ENCODE measurements around the gene CTRB1.
"Not testable (repeated sequence)": the region's sequence is repeated elsewhere in the genome, so short reads cannot be mapped to it uniquely, and the experiment has no call there.

Gene CTRB1

GRCh38 chr16:75258807-75259141 is 40.0 kb downstream of the CTRB1 start:
- no peak for DNase-seq

DNA sequence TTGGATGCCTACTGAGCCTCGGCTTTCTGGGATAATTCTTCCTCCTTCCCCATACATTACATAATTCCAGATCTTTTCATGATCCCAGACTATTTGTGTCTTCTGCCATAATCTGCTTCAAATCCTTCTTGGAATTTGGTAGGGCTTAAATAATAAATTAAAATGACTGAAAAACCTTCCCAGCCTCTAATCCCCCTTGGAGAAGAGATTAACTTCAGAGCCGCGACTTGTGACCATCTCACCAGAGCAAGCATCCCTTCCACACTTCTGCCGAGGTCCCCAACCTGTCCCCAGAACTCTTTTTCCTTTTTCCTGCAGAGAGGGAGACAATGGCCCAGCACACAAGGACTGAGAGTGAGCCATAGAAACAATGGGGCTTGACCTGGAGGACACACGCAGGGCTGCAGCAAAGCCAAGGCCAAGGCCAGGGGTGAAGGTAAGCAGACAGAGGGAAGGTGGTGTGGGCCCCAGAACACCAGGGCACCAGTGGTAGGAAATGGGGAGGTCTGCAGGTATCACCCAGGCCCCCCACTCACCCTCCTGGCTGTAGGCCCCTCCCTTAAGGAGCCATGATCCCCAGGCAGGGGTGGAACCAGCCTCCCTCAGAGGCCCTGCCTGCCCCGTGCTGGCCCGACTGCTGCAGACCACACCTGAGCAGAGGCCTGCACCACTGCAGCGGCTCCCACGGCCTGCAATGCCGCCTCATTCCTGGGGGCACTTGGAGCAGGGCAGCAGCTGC is 42.2 kb downstream of the CTRB1 start:
- DNase-seq, result no peak

GRCh38 chr16:75261590-75262078 is 42.8 kb downstream of the CTRB1 start:
- no peak for DNase-seq

DNA sequence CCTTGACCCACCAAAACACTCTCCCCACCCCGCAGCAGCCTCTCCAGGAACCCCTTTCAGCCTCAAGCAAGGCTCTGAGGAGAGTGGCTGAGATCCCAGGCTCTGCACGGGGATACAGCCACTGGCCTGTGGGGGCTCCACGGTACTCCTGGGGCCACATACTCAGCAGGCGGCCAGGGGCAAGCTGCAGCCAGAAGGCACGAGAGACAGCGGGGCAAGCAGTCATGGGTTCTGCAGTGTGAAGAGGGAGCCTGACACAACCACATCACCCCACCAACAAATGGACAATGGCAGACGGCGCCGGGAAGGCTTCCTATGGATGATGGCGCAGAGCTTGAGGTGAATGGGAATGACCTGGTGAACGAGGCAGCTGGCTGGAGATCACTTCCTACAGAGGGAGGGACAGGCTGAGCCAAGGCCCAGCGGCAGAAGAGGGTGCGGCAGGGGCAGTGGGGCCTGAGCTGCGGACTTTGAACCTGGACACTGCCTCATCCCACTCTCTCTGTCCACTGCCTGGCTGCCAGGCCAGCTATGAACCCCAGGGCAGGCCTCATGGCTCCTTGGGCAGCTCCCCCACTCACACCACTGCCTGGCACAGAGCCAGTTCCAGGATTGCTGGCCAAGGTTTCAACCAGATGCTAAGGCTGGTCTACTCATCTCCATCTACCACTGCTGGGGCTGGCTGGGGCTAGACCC is 43.5 kb downstream of the CTRB1 start:
- DNase-seq, result peak; percentile 22

GRCh38 chr16:75262800-75263127 is 44.0 kb downstream of the CTRB1 start:
- DNase-seq, result no peak

DNA sequence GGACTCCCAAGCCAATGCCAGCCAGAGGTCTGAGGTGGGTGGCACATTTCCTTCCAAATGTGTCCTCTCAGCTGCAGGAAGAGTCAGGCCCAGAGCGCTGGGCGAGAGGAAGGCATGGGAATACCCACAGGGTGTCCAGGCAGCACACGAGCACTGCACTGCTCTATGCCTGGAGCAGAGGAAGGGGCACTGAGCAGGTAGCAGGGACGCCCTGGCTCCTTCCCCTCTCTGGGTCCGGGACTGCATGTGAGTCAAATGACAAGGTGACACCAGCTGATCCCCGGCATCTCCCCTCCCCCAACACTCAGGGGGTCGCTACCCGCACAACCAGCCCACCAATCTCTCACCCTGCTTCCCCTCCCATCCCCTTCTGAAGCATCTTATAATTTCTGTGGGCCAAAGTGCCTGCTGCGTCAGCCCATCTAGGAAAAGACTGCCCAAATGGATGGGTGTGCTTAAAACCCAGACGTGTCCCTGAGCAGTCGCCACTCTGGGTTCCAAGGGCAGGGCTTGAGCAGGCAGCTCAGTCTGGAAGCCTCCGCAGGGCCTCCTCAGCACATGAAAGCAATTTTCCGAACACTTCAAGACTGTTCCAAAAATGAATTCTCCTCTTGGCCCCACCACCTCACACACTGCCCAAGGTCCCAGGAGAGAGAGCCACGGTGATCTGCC is 44.6 kb downstream of the CTRB1 start:
- no peak for DNase-seq

- peak; percentile 37 for DNase-seq
These were observed 45.2 kb downstream of the CTRB1 start for GRCh38 chr16:75263963-75264445.

DNA sequence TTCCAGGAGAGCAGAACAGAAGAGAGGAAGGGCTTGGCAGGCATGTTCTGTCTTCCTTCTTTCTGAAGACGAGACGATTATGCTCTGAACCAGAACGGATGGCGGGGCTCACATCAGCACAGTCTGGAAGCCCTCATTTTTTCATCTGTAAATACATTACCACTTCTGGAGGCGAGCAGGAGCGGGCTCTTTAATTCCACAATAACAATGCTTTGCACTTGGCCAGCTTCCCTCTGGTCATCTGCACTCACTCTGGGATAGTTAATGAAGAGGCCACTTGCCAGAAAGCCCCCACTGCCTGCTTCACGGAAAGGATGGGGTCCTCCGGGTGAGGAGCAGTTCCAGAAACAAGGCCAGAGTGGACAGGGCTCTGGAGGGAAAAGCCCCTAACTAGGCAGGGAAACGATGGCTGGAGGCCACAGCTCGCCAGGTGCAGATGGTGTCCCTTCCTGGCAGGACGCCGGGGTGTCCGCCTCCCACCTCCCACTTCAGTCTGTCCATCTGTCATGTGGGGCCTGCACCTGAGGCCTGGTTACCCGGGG is 45.7 kb downstream of the CTRB1 start:
- peak; percentile 78 for DNase-seq

- no peak for DNase-seq
These were observed 46.5 kb downstream of the CTRB1 start for GRCh38 chr16:75264999-75265910.

DNA sequence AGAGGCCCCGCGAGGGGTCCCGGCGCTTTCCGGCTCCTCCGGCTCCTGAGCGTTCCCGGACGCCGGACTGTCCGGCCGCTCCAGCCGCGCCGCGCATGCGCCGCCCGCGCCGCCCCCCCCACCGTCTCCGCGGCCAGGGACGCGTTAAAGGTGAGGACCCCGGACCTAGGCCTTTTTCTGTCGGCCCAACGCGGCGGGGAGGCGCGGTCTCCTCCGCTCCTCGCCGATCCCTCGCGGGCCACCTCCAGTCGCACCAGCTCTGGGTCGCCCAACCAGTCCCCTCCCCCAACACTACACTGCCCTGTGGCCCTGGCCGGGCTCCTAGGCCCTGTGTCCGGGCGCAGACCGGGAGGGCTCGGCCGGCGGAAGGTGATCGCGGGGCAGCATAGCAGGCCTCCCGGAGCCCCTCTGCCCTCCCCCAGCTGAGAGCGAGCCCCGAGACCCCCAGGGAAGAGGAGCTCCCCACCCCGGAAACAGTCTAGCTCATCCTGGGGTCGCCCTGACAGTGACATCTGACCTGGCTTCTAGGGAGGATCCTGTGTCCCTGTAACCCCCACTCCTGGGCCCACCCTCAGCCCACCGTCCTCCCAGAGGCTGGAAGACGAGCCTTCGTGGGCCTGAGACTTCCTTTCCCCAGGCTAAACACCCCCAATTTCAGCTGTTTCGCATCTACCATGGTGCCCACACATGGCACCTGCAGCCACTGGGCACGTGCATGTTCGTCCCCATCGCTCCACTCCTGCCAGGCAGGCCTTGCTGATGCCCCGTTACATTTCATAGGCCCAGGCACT is 47.3 kb downstream of the CTRB1 start:
- DNase-seq, result peak; percentile 20

DNA sequence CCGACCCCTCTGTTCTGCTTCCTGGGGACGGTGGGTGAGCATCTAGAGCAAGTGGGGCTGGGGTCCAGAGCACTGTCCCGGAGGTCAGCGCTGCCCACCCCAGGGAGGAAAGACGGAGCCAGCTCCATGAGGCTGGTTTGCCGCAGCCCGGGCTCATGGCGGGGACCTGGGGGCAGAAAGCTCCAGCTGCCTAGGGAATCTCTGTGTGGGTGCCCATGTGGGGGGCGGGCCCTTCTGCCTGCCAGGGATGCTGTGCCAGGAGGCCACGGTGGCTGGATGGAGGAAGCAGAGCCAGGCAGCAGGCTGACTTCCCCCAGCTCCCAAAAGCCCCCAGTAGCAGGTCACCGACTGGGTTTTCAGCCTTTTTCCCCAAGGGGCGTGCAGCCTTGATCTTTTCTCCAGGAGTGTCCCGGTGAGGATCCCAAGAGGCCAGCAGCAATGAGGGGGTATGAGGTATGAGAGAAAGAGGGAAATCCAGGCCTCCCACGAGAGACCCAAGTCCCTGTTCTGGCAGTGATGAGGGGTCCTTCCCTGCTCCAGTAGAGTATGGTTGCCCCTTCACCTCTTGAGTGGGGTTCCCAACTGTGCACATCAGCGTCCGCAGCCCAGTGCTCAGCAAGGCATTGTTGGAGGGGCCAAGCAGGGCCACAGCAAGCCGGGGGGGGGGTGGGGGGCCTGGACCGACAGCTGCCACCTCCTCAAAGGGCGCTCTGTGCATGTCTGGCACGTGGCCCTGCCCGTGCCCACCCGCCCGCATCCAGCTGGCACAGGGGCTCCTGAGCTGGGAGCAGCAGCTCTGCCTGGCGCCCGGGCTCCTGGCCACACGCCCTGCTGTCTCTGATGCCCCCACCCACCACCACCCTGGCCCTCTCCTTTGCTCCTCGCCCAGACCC is 48.2 kb downstream of the CTRB1 start:
- DNase-seq, result peak; percentile 74

- peak; percentile 94 for DNase-seq
These were observed 49.0 kb downstream of the CTRB1 start for GRCh38 chr16:75267631-75268264.

GRCh38 chr16:75269358-75269757 is 50.6 kb downstream of the CTRB1 start:
- not testable (repeated sequence) for DNase-seq

GRCh38 chr16:75271441-75272096 is 52.8 kb downstream of the CTRB1 start:
- DNase-seq, result no peak

DNA sequence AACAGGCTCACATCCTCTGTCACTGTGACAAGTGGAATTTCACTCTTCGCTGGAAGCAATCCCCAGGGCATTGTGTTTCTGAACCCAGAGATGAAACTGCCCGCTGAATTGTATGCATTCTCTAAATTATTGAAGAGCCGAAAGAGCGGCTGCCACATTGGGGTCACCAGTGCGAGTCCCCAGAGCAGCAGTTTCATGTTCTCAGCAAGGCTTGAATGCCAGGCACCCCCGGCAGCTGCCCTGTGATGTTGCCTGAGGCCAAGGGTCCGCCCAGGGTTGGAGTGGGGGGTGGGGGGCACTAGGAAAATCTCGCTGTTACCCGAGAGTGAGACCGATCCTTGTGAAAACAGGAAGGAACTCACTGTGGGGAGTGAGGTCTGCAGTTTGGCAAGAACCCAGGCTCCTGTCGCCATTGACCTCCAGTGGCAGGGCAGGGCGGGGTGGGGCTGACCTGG is 53.3 kb downstream of the CTRB1 start:
- DNase-seq, result no peak

DNA sequence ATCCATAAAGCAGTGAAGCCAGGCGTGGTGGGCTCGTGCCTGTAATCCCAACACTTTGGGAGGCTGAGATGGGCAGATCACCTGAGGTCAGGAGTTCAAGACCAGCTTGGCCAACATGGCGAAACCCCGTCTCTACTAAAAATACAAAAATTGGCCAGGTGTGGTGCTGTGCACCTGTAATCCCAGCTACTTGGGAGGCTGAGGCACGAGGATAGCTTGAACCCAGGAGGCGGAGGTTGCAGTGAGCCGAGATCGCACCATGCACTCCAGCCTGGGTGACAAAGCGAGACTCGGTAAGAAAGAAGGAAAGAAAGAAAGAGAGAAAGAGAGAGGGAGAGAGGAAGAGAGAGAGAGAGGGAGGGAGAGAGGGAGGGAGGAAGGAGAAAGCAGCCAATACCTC is 53.8 kb downstream of the CTRB1 start:
- not testable (repeated sequence) for DNase-seq

GRCh38 chr16:75273054-75273925 is 54.5 kb downstream of the CTRB1 start:
- DNase-seq, result no peak

Measured in NCI-H1092 treated with DMSO at 0.1 percent for 48 hours (cell line).